HG03175 (cell line): ENCODE data around the gene HPSE2.
"Not testable (repeated sequence)": the region's sequence is repeated elsewhere in the genome, so short reads cannot be mapped to it uniquely, and the experiment has no call there.

Experiments used
- ATAC-seq: cut with Tn5 transposase; IDR thresholded peaks from one replicate; pipeline ENCODE4 v1.9.1; 2021; ENCODE audit warnings: mild to moderate bottlenecking, moderate library complexity; ENCODE audit not compliant: unreplicated experiment

HPSE2 gene

DNA sequence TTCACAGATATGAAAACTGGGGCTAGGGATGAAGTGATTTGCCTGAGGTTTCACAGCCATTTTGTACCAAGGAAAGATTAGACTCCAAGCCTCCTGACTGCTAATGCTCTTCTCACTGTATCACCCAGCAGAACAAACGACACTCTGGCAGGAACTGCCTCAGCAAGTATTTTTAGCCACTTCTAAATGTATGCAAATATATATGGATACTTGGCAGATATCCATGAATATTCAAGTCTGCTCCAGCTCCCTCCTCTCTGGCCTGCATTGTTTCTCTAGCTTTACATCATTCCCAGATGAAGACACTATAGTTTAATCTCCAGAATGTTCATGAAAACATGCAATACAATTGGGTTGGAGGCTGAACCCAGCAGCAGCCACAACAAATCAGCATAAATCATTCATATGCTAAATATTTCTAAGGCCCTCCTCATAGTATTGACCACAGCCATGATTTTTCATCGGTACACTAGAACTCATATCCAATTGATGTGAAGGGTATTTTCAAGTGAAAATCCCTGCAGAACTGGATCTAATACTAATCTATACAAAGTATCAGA, 65.5 kb downstream of the HPSE2 start:
- no peak for ATAC-seq

DNA sequence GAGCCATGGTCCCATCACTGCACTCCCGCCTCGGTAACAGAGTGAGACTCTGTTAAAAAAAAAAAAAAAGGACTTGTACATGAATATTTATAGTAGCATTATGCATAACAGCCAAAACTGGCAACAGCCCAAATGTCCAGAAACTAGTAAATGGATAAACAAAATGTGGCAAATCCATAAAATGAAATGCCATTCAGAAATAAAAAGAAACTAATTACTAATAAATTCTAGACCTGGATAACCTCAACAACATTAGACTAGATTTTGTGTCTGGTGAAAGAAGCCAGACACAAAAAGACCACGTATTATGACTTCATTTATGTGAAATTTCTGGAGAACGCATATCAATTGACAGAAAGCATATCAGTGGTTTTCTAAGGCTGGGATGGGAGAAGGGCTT, 74.5 kb downstream of the HPSE2 start:
- no peak for ATAC-seq

GRCh38 chr10:99143651-99144050, 92.0 kb downstream of the HPSE2 start:
- no peak for ATAC-seq

DNA sequence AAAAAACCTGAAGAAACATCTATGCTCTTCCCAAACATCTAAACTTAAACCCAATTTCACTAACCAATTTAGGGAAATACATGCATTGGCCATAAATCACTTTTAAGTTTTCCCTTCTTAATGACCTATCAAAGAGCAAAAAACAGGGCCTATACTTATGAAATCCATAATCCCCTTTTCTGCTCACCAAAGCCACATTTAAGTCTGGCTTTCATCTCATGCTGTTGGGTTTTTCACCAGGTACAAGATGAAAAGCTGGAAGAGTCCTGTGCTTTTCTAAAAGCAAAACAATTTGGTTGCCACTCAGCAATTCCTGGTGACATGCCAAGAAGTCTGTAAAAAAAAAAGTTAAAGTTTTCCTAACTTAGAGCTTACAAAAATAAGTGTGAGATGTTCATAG, 92.6 kb downstream of the HPSE2 start:
- ATAC-seq, result no peak

GRCh38 chr10:99132897-99133296, 102.8 kb downstream of the HPSE2 start:
- ATAC-seq, result not testable (repeated sequence)

GRCh38 chr10:99125879-99126278, 109.8 kb downstream of the HPSE2 start:
- ATAC-seq, result no peak

DNA sequence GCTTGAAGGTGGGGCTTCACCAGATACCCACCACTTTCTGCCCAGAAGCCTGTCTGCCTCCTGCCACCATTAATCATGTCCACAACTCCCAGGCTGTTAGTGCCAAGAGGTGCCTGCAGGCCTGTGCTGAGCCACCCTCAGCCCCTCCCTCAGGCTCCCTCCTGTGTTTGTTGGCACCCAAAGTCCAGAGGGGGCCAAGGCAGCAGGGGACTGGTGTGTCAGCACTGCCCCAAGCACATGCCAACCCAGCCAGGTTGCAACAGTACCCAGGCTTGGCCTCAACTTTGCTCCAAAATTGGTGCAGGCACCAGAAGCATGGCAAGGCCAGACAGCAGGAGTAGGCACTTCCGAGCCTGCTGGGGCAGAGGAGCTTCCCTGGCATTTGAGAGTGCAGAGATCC, 111.3 kb downstream of the HPSE2 start:
- ATAC-seq, result no peak

DNA sequence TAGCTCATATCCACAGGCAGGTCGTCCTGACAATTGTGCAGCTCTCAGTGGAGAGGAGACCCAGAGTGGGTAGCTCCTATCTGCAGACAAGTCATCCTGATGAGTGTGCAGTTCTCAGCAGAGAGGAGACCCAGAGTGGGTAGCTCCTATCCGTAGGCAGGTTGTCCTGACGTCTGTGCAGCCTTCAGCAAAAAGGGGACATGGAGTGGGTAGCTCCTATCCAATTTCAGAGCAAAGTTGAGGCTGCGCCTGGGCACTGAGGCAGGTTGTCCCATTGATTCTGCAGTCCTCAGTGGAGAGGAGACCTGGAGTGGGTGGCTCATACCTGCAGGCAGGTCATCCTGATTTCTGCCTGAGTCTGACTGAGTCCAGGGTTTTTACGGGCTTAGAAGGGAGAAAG, 111.8 kb downstream of the HPSE2 start:
- no peak for ATAC-seq

- no peak for ATAC-seq
Observed at GRCh38 chr10:99123336-99123735, 112.3 kb downstream of the HPSE2 start.

- ATAC-seq, result no peak
Observed at GRCh38 chr10:99119258-99119748, 116.3 kb downstream of the HPSE2 start.

GRCh38 chr10:99115703-99116102, 119.9 kb downstream of the HPSE2 start:
- no peak for ATAC-seq

GRCh38 chr10:99085358-99085757, 150.3 kb downstream of the HPSE2 start:
- ATAC-seq, result no peak

DNA sequence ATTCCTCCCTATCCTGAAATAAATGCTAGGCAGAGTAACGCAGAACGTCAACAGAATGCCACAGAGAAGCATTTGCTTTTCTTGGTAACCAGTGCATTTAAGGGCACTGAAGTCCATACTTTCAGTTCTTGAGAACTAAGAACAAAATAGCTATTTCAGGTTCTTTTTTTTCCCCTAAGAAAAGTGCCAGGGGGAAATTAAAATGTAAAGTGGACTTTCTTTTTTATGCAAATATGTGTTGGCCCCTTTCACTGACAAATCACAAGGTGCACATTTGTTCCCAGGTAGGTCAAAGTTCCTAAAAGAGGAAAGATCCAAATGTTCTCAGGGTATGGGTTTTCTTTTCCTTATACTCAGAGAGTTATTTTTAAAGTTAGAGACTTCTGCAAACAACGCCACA, 151.5 kb downstream of the HPSE2 start:
- no peak for ATAC-seq

DNA sequence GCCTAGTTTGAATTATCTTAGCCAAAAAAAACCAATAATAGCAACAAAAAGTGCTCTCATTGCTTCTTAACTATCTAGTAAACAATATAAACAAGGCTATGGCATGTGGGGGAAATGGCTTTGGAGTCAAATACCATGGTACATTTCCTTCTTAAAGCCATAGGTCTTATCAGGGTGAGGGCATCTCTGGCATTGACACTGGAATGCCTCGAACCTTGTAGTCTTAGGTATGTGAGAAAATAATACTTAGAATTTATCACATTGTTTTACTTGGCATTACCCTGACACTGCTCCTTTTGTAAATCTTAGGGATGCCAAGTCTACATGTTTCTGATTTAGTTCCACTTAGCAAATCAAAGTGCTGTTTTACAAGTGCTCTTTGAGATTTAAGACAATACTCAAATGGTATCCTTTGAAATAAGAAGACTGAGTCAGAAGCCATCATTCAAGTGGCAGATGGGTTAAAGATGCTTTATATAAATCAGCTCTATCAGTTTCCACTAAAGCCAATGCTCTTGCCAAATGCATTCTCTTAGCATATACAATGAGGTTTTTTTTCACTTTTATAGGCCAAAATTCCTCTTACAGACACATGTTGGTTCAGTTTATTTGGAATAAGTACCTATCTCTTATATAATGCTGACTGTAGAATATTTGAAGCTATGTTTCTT, 155.2 kb downstream of the HPSE2 start:
- ATAC-seq, result no peak

DNA sequence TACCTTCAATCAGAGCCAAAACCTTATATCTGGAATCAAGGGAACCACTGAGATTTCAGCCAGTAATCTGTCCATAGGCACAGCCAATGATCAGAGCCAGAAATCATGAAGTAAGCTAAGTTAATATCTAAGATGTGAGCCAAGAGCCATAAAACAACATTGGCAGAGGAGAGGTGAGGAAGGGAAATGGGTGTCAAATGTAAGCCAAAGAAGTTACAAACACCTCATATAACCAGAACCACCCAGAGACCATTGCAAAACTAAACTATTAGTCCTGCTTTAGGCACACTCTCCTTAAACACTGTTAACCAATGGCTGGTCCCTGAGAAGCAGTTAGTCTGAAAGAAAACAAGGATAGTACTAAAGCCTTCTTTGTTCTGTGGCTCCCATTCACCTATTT, 173.1 kb downstream of the HPSE2 start:
- ATAC-seq, result no peak

GRCh38 chr10:99058762-99059161, 176.9 kb downstream of the HPSE2 start:
- no peak for ATAC-seq

GRCh38 chr10:99057936-99058690, 177.5 kb downstream of the HPSE2 start:
- no peak for ATAC-seq

DNA sequence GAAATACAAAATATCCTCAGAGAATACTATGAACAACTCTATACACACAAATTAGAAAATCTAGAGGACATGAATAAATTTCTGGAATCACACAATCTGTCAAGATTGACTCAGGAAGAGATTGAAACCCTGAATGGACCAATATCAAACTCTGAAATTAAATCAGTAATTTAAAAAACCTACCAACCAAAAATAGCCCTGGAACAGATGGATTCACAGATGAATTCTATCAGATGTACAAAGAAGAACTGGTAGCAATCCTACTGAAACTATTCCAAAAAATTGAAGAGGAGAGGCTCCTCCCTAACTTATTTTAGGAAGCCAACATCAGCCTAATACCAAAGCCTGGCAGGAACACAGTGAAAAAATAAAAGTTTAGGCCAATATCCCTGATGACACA, 190.0 kb downstream of the HPSE2 start:
- no peak for ATAC-seq

DNA sequence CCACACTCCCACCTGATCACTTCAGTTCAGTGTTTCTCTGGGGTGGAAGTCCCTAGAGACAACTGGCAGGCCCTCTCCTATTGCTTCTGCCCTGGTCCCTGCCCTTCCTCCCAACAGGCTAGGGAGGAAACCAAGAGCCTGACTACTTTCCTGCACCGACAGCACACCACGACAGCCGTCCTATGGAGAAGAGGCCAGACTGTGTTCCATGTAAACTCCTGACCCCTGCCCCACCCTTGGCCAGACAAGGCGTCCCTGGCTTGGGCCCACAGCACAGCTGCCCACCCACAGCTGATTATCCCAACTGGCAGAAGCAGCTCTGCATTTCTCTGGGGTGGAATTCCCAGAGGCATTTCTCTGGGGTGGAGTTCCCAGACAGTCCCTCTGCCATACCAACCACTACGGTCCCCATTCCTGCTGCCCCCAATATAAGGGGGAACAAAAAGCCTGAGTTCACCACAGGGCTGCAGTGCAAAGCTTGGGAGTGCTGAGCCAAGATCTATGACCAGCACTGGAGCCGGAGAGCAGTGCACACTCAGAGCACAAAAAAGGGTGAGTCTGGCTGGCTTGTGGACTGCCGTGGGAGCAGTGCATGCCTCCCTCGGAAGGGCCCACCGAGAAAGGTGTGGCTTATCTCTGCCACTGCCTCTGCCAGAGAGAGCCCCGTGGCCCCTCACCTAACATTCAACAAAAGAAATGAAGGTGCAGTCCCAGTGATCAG, 193.4 kb downstream of the HPSE2 start:
- ATAC-seq, result no peak

- no peak for ATAC-seq
Observed at GRCh38 chr10:99041468-99041867, 194.2 kb downstream of the HPSE2 start.

GRCh38 chr10:99013885-99014284, 221.8 kb downstream of the HPSE2 start:
- no peak for ATAC-seq
